SK-N-SH (cell line): Measurements from ENCODE around the gene ACSL1. TPM values are rescaled to one million over a fixed set of nuclear protein-coding genes. Genes with fewer than 3 reads are reported as not detected.

ENCODE experiments used
- CTCF ChIA-PET: fragments of 300-600, 350-600 bp; formaldehyde crosslinking; extraction: SDS; loops from one replicate; lab custom pipeline; 2021; lab: Yijun Ruan, JAX
- POLR2A ChIA-PET: fragments of 350-600 bp; sonication (Branson Sonifier 250); formaldehyde crosslinking; extraction: SDS; loops from one replicate; lab custom pipeline; 2020; ENCODE audit warnings: antibody characterized with exemption, inconsistent platforms; lab: Yijun Ruan, JAX
- DNase-seq: peaks from one replicate; pipeline ENCODE4 v3.0.0; 2012
- H2AFZ ChIP-seq: fragments of 200-600 bp; sonication (generic); 2 replicates; pipeline ENCODE4 v1.8.1; 2016; ENCODE audit warnings: antibody characterized with exemption, mild to moderate bottlenecking, low read depth
- H3F3A ChIP-seq: fragments of 200-600 bp; sonication (generic); replicated peaks from 2 replicates; pipeline ENCODE3; 2016; ENCODE audit warnings: antibody characterized with exemption, mild to moderate bottlenecking; ENCODE audit not compliant: insufficient read depth
- H3K27ac ChIP-seq, 2 experiments: fragments of 200-500 bp in 1 of 2; fragments of 200-600 bp in 1 of 2; sonication (Bioruptor generic) in 1 of 2; sonication (generic), shearing (Covaris generic) in 1 of 2; 2 replicates each; pipeline versions ENCODE4 v1.5.1 to v1.6.1; 2014 to 2016; ENCODE audit warnings: low read depth in 2 of 2, inconsistent platforms in 1 of 2, low read length in 1 of 2, mild to moderate bottlenecking in 1 of 2, mixed read lengths in 1 of 2
- H3K27me3 ChIP-seq: fragments of 200-600 bp; sonication (generic), shearing (Covaris generic); 2 replicates; pipeline ENCODE4 v1.6.1; 2016; ENCODE audit warnings: mixed run types; ENCODE audit not compliant: insufficient read depth
- H3K36me3 ChIP-seq, 2 experiments: fragments of 200-500 bp in 1 of 2; fragments of 200-600 bp in 1 of 2; sonication (Bioruptor generic) in 1 of 2; sonication (generic) in 1 of 2; replicated peaks in 1 of 2; 2 replicates each; pipeline versions ENCODE3 to v1.5.1; 2014 to 2016; ENCODE audit warnings: low read length in 1 of 2, mild to moderate bottlenecking in 1 of 2; ENCODE audit not compliant: insufficient read depth in 2 of 2, control insufficient read depth in 1 of 2
- H3K4me1 ChIP-seq, 2 experiments: fragments of 200-500 bp in 1 of 2; fragments of 200-600 bp in 1 of 2; sonication (Bioruptor generic) in 1 of 2; sonication (generic), shearing (Covaris generic) in 1 of 2; 2 replicates each; pipeline versions ENCODE4 v1.5.1 to v1.6.1; 2014 to 2016; ENCODE audit warnings: low read depth in 1 of 2, low read length in 1 of 2, mixed run types in 1 of 2; ENCODE audit not compliant: insufficient read depth in 2 of 2, control insufficient read depth in 1 of 2
- H3K4me2 ChIP-seq: fragments of 200-600 bp; sonication (generic), shearing (Covaris generic); 2 replicates; pipeline ENCODE4 v1.6.1; 2017; ENCODE audit warnings: mixed run types
- H3K4me3 ChIP-seq, 2 experiments: fragments of 200-500 bp in 1 of 2; fragments of 200-600 bp in 1 of 2; sonication (Bioruptor generic) in 1 of 2; sonication (generic), shearing (Covaris generic) in 1 of 2; 2 replicates each; pipeline versions ENCODE4 v1.5.1 to v1.8.1; 2014 to 2016; ENCODE audit warnings: low read depth in 2 of 2, inconsistent platforms in 1 of 2, low read length in 1 of 2, mild to moderate bottlenecking in 1 of 2, mixed read lengths in 1 of 2, moderate library complexity in 1 of 2
- H3K79me2 ChIP-seq: fragments of 200-600 bp; sonication (generic); 2 replicates; pipeline ENCODE4 v1.8.1; 2017; ENCODE audit warnings: mild to moderate bottlenecking; ENCODE audit not compliant: insufficient read depth
- H3K9ac ChIP-seq: fragments of 200-600 bp; sonication (generic); 2 replicates; pipeline ENCODE4 v1.6.1; 2017; ENCODE audit warnings: mixed run types
- H3K9me2 ChIP-seq: fragments of 200-600 bp; sonication (generic); 2 replicates; pipeline ENCODE4 v1.6.1; 2017; ENCODE audit warnings: mixed run types
- H3K9me3 ChIP-seq: fragments of 200-600 bp; sonication (generic); 2 replicates; pipeline ENCODE4 v1.6.1; 2017; ENCODE audit warnings: mixed run types, mild to moderate bottlenecking, moderate library complexity
- H4K20me1 ChIP-seq: fragments of 200-600 bp; sonication (generic); 2 replicates; pipeline ENCODE4 v1.6.1; 2017; ENCODE audit warnings: mild to moderate bottlenecking, mixed run types; ENCODE audit not compliant: insufficient read depth
- CTCF ChIP-seq: fragments of 200-600 bp; sonication (generic); IDR thresholded peaks from 2 replicates; pipeline ENCODE4 v1.6.1; 2017; ENCODE audit warnings: antibody characterized with exemption, mild to moderate bottlenecking, moderate library complexity
- ELF1 ChIP-seq: IDR thresholded peaks from 2 replicates; pipeline ENCODE4 v1.4.0; 2012
- FOXJ3 ChIP-seq: sonication (generic); formaldehyde crosslinking; IDR thresholded peaks from 2 replicates; pipeline ENCODE4 v1.5.1; 2020; ENCODE audit warnings: mild to moderate bottlenecking, missing genetic modification reagents
- GATA2 ChIP-seq: sonication (generic); formaldehyde crosslinking; IDR thresholded peaks from 2 replicates; pipeline ENCODE4 v1.5.0; 2020; ENCODE audit warnings: mild to moderate bottlenecking, missing genetic modification reagents
- MXI1 ChIP-seq: IDR thresholded peaks from 2 replicates; pipeline ENCODE4 v1.6.1; 2012; ENCODE audit warnings: mild to moderate bottlenecking, low read depth, low read length, improper control_type of control experiment
- RAD21 ChIP-seq: IDR thresholded peaks from 2 replicates; pipeline ENCODE4 v1.6.1; 2012; ENCODE audit warnings: mild to moderate bottlenecking, low read length
- REST ChIP-seq: IDR thresholded peaks from 2 replicates; pipeline ENCODE4 v1.6.1; 2012; ENCODE audit warnings: mild to moderate bottlenecking, low read depth, low read length, moderate library complexity
- RXRA ChIP-seq: IDR thresholded peaks from 2 replicates; pipeline ENCODE4 v1.4.0; 2012; ENCODE audit warnings: low read depth, mild to moderate bottlenecking, borderline replicate concordance
- SMC3 ChIP-seq: IDR thresholded peaks from 2 replicates; pipeline ENCODE4 v1.6.1; 2012; ENCODE audit warnings: low read depth, low read length, improper control_type of control experiment
- TCF12 ChIP-seq: IDR thresholded peaks from 2 replicates; pipeline ENCODE4 v1.4.0; 2012
- TEAD4 ChIP-seq: IDR thresholded peaks from 2 replicates; pipeline ENCODE4 v1.4.0; 2012; ENCODE audit warnings: mild to moderate bottlenecking, borderline replicate concordance; ENCODE audit not compliant: insufficient read depth
- WGBS: methylation state at CpG from one replicate; pipeline ENCODE4 v1.1.6; 2017; ENCODE audit warnings: low lambda C conversion rate; 5-methylcytosine and 5-hydroxymethylcytosine counted together
- polyA plus RNA-seq, 3 experiments: library from polyadenylated mRNA; depleted of rRNA; stranded (reverse); fragments of >200 nt; gene quantifications; 2 replicates each; pipeline ENCODE4 v1.2.3, GENCODE V29; 2012
- TF ChIP-seq, protein P1 (sequence below): IDR thresholded peaks from 2 replicates; pipeline ENCODE4 v1.4.0; 2012; ENCODE audit warnings: low read depth

The ACSL1 gene
- polyA plus RNA-seq, 1 of the 3 experiments (the other 2 are of a cell fraction), result 7.9 TPM

- POLR2A ChIA-PET, result no interaction called here
- H3K27me3 ChIP-seq, result no peaks in the 10 kb centered on the region
- H3K4me1 ChIP-seq, result no peaks in the 10 kb centered on the region
- H3K9me3 ChIP-seq, result no peaks in the 10 kb centered on the region
- DNase-seq, result no peak
- TF ChIP-seq RAD21, result no peak
- no peak for TF ChIP-seq FOXJ3 (CRISPR knock-in tag)
- TF ChIP-seq RXRA, result no peak
- no peak for TF ChIP-seq CTCF
- no peak for TF ChIP-seq MXI1
- no peak for TF ChIP-seq TCF12
- no peak for TF ChIP-seq ELF1
- TF ChIP-seq, protein P1, sequence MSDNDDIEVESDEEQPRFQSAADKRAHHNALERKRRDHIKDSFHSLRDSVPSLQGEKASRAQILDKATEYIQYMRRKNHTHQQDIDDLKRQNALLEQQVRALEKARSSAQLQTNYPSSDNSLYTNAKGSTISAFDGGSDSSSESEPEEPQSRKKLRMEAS, result no peak
- CTCF ChIA-PET, result interaction anchor here (0.8 to 1.6 kb wide), 3 partner anchors 11 to 178 kb away, joined by 3 read pairs; no protein-coding TSS in a partner anchor
- no peak overlapping the region for H3K4me3 ChIP-seq
- no peak overlapping the region for H2AFZ ChIP-seq
- no peak overlapping the region for H3K4me2 ChIP-seq
- no peak overlapping the region for H3K27ac ChIP-seq
- 63% methylated on average over 10 of the region's 10 CpGs for WGBS
- H4K20me1 ChIP-seq, result no peaks in the 10 kb centered on the region
- no peaks in the 10 kb centered on the region for H3K9me2 ChIP-seq
- H3K36me3 ChIP-seq, result no peaks in the 10 kb centered on the region
- H3K9ac ChIP-seq, result no peak overlapping the region
- no peaks in the 10 kb centered on the region for H3F3A ChIP-seq
- H3K79me2 ChIP-seq, result no peaks in the 10 kb centered on the region
These were observed 7.5 kb upstream of the ACSL1 start for GRCh38 chr4:184833046-184833838.

GRCh38 chr4:184831153-184831552 lies 5.4 kb upstream of the ACSL1 start:
- Histone ChIP-seq H4K20me1 (no peaks in the 10 kb centered on the region), H3K9ac (no peak overlapping the region), H3K79me2 (no peaks in the 10 kb centered on the region), H3K4me1 (peaks cover 0 to 6% of the 10 kb centered on the region in 2 experiments; a peak in 1 of 4 replicates), H3K27me3 (no peaks in the 10 kb centered on the region), H3K27ac (no peak overlapping the region), H2AFZ (no peak overlapping the region), H3K36me3 (no peaks in the 10 kb centered on the region), H3K9me2 (no peaks in the 10 kb centered on the region), H3K9me3 (no peaks in the 10 kb centered on the region), H3K4me2 (no peak overlapping the region), H3K4me3 (no peak overlapping the region), H3F3A (no peaks in the 10 kb centered on the region)
- ChIA-PET POLR2A (no interaction called here), CTCF (interaction anchor here (1.6 kb wide), 1 partner anchor 86 kb away, joined by 3 read pairs; no protein-coding TSS in a partner anchor)
- no peak for DNase-seq
- no peak for TF ChIP-seq GATA2 (CRISPR knock-in tag)
- TF ChIP-seq TEAD4, result no peak
- TF ChIP-seq MXI1, result no peak
- TF ChIP-seq RXRA, result no peak
- TF ChIP-seq REST, result no peak
- no peak for TF ChIP-seq SMC3
- 87% methylated on average over 5 of the region's 5 CpGs for WGBS
